Mucosa of gallbladder (tissue), 1 donor: ENCODE data around the gene AP1S2. TPM values are rescaled to one million over a fixed set of nuclear protein-coding genes. Genes with fewer than 3 reads are reported as not detected.
"Not testable (repeated sequence)": the region's sequence is repeated elsewhere in the genome, so short reads cannot be mapped to it uniquely, and the experiment has no call there.

Source experiments
- DNase-seq: peaks from one replicate; pipeline ENCODE4 v3.0.0-alpha.2; 2020; ENCODE audit warnings: low spot score
- total RNA-seq: library from RNA; stranded (reverse); gene quantifications from one replicate; pipeline ENCODE4 v1.2.1, GENCODE V29; 2021
- donor health status: DM: no; HTN: no; CAD: no.

The AP1S2 gene
- total RNA-seq, 1 donor from 2014 or later: 25.2 TPM

DNA sequence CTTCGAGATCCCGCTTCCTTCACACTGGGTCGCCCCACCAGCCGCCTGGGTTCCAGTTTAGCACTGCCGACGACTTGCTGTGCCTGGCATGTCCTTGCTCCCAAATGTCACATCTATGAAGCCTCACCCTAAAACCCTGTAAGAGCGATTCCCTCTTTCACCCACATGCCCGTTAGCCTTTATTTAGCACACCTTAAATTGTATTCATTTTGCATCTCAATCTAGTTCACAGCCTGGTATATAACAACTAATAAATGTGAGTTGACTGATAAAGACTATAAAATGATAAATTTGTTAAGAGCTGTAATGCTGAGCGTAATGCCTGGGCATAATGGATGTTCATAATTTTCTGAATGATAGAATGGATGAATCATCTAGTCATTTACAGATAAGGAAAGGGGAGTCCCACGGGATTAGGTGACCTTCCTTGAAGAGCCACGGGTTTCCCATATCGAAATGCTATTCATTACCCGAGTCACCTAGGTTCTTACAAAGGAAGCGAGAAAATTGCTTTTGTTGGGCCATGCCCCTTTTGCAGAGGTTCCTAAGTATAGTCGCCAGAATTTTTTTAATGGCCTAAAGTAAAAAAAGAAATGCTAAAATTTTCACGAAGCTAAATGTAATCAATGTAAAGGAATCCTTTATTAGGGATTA is 1.1 kb upstream of the AP1S2 start:
- no peak for DNase-seq

DNA sequence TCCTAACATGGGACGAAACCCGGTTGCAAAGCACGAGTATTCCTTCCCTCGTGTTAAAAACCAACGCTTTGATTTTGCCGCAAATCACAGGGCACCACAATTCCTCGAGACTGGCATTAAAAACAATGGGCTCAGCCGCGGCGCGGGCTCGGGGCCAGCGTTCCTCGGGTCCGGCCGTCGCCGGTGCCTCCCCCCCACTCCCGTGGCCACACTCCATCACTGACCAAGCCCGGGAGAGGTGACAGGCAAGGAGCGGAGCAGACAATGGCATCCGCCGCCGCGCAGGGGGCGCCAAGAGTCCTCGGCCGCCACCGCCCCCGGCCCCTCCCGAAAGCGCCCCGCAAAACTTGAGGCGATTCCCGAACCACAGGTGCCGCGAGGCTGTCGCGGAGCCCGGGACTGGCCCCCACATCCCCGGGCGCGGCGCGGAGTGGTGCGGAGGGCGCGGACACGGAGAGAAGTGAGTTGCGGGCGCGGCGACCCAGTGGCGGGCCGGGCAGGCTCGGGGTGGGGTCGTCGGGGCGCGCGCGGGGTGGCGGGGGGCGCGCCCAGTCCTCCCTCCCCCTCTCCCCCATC is 445 bp downstream of the AP1S2 start:
- peak; percentile 39 for DNase-seq

DNA sequence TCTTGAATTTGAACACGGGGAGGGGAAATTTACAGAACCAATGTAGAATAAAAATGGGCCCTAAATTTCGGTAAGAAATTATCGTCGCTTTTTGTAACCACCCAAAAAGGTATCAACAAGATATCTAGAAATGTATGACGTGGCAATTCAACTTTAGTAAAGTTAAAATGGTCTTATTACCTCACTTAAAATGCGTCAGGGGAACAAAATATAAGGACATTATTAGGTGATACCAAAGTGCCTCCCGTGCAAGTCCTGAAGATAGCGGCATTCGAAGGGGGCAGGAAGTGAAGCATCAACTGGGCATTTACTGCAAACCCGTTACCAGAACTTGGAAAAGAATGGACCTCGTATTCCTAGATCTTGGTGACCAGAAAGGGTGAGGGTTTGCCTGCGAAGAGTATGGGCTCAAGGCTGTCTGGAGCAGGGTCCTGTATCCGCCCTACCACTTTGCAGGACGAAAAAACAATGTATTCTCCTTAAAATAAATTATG is 980 bp downstream of the AP1S2 start:
- no peak for DNase-seq

DNA sequence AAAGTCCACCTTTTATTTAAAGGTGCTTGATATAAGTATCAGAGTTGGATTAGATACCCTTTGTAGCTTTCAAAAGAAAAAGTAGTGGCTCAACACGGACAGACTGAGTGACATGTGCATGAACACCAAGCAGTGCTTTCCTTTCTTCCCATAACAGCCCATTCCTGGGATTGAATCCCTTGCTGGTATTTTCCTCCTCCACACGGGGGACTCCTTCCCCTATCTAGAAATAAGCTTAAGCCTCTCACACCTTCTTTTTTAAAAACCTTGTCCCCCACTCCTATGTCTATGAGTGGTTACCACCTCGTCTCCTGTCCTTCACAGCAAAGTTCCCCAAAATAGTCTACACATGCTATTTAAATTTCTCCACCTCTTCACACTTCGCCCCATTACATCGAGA is 5.1 kb downstream of the AP1S2 start:
- DNase-seq: no peak

DNA sequence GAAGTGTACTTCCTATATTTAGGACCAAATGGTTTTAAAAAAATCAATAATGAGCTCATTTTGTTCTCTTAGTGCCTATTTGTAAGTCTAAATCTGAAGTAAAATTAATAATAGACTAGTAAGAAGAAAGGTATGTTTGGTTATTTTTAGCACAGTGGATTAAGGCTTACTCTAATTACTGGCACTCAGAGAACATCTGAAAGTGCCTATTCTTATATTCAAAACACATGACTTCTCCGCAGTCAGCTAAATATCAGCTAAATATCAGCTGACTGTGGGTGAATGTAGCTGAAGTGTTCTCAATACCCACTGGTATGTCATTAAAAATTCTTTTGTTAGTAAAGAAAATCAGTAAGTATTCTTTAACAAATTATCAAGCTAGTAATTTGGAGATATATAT is 6.0 kb downstream of the AP1S2 start:
- DNase-seq: no peak

DNA sequence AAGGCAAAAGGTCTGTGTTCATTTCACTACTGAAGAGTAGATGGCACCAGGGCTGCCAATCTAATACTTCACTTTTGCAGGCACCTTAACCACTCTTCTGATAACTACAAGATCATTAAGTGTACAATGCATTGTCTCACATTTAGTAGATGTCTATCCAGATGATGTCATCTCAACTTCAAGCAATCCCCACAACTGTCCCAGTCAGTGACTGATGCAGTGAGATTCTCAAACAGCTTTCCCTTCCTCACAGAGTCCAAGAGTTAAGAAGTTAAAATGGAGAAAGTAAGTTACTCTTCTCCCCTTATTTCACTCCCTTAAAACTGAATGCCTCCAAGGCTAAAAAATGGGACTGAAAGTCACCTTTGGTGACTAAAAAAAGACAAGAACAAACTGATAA is 10.7 kb downstream of the AP1S2 start:
- no peak for DNase-seq

DNA sequence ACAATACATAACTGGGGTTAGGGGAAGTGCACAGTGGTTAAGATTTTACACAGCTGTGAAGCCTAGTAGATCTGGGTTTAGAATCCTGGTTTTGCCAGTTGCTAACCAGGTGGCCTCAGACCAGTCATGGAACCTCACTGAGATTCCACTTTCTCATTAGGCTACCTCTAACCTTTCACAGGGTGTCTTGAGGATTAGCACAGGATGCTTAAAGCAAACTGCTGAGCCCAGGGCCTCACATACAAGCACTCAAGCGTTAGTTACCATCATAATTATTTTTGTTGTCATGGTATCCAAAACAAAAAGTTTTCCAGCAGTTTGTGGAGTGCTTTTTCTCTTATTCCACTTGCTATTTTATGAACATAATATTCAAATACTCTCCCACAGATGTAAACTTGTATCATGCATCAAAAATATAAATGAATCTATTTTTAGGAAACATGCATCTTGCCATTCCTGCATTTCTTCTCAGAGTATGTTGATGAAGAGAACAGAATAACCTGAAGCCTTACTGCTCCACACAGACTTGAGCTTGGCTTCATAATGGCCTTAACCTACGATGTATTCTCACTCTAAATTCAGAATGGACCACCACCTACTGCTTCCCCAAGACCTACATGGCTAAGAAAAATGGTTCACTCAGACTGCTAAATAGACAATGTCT is 12.6 kb downstream of the AP1S2 start:
- DNase-seq: no peak

DNA sequence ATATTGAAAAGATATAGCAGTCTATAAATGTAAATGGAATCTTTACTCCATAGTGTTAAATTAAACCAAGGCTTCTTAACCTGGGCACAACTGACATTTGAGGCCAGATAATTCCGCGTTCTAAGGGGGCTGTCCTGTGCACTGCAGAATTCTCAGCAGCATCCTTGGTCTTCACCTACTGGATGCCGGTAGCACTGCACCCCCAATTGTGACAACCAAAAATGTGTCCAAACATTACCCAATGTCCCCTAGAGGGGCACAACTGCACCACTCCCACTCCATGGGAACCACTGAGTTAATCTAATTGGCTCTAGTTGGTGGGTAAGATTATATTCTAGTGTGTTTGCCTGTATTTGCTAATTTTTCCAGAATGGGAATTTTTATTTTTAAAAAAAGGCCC is 16.6 kb downstream of the AP1S2 start:
- no peak for DNase-seq

DNA sequence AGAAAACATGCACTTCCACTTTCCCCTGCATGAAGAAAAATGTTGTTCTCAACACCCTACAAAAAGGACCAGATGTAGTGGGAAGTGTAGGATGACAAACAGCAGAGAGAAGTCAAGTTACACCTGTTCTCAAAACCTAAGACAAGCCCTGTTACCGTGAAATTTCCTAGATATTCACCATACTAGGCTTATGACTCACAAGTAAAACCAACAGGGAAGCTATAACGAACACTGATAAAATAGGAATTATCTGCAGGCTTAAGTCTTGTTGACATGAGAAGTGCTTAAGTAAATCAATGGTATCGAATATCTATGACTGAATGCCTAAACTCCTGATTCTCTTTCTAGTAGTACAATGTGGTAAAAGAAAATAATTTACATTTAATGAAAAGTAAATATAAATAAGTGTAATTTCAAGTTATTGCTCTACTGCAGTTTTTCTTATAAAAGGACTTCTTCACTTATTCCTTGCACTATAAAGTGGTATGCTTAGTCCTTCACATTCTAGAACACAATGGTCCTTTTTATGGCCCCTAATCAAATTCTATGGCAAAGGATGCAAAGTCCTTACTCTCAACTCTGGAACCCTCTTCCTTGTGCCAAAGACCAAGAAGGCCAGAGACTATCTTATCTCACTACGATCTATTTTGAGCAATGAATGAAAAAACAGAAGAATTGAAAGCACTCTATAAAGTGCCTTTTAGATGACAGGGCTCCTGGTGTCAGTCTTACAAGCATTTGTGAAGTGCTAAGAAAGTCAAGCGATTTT is 19.6 kb downstream of the AP1S2 start:
- no peak for DNase-seq

DNA sequence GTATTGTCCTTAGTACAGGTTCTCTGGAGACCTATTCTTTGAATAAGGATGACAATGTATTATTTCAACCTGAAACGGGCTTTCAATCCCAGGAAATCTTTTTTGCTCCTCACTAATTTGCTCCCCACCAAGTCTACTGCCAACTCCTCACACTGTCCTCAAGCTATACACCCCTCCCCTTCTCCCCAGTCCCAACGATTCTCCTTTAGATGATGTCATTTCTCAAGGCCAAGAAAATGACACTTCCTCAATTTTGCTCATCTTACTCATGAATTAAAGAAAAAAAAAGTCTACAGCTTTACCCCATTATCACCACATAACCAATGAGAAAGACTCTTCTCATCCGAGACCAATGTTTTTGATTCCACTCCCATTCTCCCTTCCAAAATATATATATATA is 20.6 kb downstream of the AP1S2 start:
- no peak for DNase-seq

DNA sequence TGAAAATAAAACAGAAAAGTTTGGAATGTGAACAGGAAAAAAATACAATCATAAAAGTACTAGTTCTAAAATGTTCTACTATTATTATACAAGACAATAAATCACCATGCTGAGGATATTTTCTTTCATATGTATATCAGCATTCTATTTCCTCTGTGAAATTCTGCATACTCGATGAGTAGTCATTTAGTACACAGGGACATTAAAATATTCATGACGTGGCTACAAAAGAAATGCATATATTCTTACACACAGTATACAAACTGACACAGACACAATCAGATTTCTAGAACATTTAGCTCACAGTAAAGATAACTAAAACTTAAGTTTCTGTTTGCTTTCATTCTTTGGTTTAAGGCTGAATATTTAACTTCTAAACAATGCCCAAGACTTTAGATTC is 23.3 kb downstream of the AP1S2 start:
- DNase-seq: not testable (repeated sequence)

DNA sequence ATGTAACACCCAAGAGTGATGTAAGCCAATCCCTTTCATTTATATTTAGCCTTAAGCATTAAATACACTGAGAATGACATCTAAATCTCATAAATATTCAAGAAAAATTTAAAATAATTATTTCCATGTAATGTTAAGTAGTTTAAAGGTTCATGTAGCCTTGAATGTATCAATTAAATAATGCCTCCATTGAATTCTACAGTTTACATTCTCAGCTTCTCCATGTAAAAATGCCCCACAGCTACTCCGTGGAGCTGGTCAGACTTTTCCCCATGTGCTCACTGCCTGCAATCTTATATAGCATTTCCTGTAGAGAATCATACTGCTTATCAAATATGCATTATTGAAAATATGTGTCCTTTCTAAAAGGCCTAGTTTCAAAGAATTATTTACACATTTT is 25.4 kb downstream of the AP1S2 start:
- no peak for DNase-seq

DNA sequence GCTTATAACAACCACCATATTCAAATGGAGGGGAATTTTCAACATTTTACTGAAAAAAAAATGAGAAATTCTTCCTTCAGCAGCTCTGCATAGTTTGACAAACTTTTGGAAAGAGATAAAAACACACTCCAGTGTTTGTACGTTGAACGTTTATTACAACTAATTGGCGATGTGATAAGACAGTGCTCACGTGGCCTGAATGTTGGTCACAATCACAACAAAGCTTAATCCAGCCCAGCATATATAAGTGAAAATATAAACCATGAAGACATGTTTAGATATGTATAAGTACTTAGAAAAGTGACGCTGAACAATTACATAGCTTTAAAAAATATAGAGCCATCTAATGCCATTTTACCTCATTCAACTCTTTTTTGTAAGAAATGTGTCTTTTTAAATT is 28.7 kb downstream of the AP1S2 start:
- no peak for DNase-seq

DNA sequence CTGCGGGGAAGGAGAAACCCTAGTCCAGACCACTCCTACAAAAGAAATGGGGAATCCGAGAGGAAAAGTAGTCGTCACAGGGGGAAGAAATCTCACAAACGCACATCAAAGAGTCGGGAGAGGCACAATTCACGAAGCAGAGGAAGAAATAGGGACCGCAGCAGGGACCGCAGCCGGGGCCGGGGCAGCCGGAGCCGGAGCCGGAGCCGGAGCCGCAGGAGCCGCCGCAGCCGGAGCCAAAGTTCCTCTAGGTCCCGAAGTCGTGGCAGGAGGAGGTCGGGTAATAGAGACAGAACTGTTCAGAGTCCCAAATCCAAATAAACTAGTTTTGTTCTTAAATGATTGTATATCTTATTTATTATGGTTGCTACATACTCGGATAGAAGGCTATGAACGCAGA is 31.7 kb downstream of the AP1S2 start:
- DNase-seq: no peak

DNA sequence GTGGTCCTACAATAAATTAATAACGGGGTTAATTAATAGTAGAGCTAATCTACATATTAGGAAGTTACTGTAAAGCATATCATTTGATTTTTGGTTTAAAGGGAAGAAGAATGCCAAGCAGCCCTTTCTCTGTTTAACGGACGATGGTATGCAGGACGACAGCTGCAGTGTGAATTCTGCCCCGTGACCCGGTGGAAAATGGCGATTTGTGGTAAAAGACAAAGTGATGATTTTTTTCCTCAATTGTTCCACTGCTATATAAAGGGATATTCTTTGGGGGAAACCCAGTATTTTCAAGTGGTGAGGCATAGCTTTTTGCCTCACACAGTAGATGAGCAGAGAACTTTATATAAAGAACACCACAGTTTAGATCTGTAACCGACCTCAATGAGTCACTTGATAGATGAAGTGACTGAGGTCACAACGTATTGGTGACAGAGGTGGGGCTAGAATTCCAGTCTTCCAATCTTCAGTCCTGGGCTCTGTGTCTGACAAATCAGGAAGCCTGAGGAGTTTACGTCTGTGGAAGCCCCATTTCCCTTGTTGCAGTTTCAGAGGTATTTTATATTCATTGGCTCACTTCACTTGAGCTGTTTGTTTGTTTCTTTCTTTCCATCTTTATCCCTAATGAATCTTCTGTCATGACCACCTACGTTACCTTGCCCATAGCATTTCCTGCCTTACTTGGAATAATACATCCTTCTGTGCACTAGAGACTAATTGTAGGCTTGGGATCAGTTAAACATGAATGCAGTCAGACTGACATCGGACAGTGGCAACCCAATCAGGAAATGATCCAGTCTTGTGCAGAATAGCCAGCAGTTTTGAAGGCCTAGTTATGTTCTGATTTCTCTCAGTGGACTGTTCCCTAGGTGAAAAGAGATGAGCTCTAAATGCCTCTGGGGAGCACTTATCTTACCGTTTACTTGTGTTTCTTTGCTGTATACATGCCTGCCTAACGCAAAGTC is 34.2 kb downstream of the AP1S2 start:
- no peak for DNase-seq

DNA sequence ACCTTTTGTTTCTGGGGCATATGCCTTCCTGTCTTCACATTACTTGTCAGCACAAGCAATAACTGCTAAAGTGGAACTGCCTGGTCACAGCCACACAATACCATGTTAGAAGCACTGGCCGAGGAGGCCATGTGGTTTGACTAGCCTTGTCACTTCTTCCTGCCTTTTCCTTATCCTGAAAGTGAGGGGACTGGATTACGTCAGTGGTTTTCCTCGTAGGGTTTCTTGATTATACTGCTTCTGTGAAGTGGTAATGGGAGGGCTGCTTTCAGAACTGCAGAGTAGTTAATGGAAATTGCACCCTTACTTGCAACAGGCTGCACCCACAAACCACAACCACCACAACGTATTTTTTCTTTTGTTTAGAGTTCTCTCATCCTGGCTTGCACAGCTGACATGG is 37.7 kb downstream of the AP1S2 start:
- no peak for DNase-seq

DNA sequence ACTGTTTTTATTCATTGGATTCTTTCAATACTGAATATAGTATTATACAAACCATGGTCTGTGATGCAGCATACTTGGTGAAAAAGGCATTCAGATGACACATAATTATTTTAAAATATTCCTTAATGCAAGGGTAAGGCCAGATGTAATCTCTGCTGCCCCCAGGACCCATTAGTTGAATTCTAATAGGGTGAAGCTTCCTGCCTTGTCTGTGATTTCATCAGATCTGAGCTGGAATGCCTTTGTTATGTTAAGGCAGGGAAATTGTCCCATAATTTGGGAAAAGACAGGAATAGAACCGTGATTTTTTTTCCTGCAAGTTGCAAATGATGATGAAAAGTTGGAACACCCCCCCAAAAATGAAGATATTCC is 38.2 kb downstream of the AP1S2 start:
- DNase-seq: no peak

DNA sequence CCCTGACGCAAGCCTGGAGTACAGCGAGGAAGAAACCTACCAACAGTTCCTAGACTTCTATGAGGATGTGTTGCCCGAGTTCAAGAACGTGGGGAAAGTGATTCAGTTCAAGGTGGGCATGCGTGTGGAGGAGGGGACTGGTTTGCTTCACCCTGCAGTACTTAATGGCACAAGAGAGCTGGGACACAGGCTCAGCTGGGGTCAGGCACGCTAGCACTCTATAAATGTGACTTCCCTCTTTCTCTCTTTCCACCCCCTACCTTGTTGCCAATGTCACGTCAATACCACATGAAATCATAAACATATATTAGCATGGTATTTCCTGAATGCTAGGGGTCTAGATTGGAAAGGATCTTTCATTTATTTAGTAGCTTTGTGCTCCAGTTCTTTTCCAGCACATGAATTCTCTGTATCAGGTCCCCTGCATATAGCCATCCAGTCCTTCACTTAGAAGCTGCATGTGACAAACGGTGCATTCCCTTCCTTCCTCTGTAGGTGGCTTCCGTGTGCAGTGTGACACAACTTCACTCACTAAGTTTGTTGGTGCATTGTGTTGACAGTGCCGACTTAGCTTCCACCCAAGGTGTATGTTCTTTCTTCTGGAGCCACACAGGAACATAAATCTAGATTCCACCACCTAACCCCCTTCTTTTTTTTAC is 38.7 kb downstream of the AP1S2 start:
- DNase-seq: no peak

DNA sequence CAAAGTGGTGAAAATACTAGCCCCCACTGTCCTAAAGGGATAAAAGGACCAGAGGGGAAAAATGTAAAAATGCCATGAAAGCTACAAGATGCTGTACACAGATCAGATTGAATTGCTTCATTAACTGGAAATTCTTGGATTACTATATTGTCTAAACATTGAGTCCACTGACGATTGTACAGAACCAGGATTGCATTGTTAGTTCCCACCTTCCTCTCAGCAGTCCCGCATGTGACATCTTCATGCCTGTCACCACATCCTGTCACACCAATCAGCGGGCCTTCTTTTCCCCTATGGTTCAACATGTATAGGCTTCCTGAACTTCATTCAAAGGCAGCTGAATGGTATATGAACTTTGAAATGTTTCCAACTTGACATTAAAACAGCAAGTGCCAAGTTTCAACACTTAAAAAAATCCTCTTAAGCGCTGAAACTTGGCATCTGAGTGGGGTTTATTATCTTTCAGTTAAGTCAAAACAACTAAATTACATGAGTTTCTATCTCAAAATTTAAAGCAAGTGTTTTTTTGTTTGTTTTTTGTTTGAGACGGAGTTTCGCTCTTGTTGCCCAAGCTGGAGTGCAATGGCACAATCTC is 39.7 kb downstream of the AP1S2 start:
- DNase-seq: no peak

DNA sequence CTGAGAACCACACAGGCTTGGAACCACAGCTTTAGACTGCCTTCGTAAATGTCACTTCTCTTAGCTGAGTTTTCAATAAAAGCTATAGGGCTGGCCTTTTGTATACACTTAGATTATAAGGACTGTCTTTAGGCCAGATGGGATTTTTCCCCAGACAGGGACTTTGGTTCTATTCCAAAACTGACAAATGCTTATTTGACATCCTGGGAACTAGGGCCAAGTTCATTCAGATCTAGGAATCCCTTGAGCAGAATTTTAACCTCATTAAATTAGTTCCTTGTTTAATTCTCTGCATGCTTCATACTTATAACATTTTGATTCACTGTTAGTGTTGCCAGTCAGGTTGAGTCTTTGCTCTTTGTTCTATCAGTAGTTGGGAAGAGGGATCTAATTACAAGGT is 41.2 kb downstream of the AP1S2 start:
- DNase-seq: no peak
